WI38 (cell line): ENCODE data around the gene AP4M1.

Experiments
- H3K4me3 ChIP-seq: 2 replicates; pipeline ENCODE4 v1.5.1; 2011; ENCODE audit warnings: low read depth, mild to moderate bottlenecking, control low read depth, low read length
- CTCF ChIP-seq: IDR thresholded peaks from 2 replicates; pipeline ENCODE4 v1.5.1; 2012; ENCODE audit warnings: low read depth, mild to moderate bottlenecking, control low read depth, low read length

Gene AP4M1

GRCh38 chr7:100152404-100152803, 51.0 kb downstream of the AP4M1 start:
- no peak for TF ChIP-seq CTCF

GRCh38 chr7:100152937-100153666, 51.7 kb downstream of the AP4M1 start:
- TF ChIP-seq CTCF: no peak
- no peak overlapping the region for H3K4me3 ChIP-seq

More at GRCh38 chr7:100152404-100152803, 51.0 kb downstream of the AP4M1 start:
- H3K4me3 ChIP-seq: no peak overlapping the region

GRCh38 chr7:100153708-100154535, 52.5 kb downstream of the AP4M1 start:
- TF ChIP-seq CTCF: no peak
- no peak overlapping the region for H3K4me3 ChIP-seq

- no peak overlapping the region for H3K4me3 ChIP-seq
- TF ChIP-seq CTCF: no peak
These were observed 53.4 kb downstream of the AP4M1 start for GRCh38 chr7:100154651-100155491.

- no peak overlapping the region for H3K4me3 ChIP-seq
- no peak for TF ChIP-seq CTCF
These were observed 54.3 kb downstream of the AP4M1 start for GRCh38 chr7:100155553-100156317.

- TF ChIP-seq CTCF: no peak
- H3K4me3 ChIP-seq: no peak overlapping the region
These were observed 55.1 kb downstream of the AP4M1 start for GRCh38 chr7:100156331-100157068.
